ENCODE data around the gene TMCO6.

DNA sequence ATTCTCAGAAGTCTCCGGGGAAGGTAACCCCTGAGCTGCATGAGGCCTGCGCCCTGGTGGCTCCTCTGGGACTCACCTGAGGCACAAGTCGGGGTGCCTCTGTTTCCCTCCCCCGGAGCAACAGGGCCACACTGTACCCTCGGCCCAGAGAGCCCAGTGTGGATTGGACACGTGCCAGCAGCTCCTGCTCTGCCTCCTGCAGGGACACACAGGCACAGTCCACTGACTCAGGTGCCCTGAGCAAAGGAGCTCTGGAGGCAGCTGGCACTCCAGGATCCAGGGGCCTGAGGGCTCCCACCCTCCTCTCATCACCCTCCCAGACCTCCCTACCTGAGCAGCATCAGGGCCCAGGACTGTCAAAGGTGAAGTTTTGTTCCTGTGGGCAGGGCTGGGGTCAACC, 45.1 kb upstream of the TMCO6 start:
- TF ChIP-seq, protein P1, sequence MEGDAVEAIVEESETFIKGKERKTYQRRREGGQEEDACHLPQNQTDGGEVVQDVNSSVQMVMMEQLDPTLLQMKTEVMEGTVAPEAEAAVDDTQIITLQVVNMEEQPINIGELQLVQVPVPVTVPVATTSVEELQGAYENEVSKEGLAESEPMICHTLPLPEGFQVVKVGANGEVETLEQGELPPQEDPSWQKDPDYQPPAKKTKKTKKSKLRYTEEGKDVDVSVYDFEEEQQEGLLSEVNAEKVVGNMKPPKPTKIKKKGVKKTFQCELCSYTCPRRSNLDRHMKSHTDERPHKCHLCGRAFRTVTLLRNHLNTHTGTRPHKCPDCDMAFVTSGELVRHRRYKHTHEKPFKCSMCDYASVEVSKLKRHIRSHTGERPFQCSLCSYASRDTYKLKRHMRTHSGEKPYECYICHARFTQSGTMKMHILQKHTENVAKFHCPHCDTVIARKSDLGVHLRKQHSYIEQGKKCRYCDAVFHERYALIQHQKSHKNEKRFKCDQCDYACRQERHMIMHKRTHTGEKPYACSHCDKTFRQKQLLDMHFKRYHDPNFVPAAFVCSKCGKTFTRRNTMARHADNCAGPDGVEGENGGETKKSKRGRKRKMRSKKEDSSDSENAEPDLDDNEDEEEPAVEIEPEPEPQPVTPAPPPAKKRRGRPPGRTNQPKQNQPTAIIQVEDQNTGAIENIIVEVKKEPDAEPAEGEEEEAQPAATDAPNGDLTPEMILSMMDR (IDR thresholded peaks at IDR 0.05) = no peak
- TF ChIP-seq POLR2AphosphoS5 (IDR thresholded peaks at IDR 0.05) = no peak
